GM19395 (cell line): ENCODE data around the gene PRPH.
A peak's percentile ranks its signal among the peaks of the same experiment; 100 is the strongest.
"Not testable (repeated sequence)": the region's sequence is repeated elsewhere in the genome, so short reads cannot be mapped to it uniquely, and the experiment has no call there.

Experiments
- ATAC-seq: cut with Tn5 transposase; IDR thresholded peaks from one replicate; pipeline ENCODE4 v1.9.1; 2021; ENCODE audit warnings: mild to moderate bottlenecking, moderate library complexity; ENCODE audit not compliant: unreplicated experiment

PRPH gene

DNA sequence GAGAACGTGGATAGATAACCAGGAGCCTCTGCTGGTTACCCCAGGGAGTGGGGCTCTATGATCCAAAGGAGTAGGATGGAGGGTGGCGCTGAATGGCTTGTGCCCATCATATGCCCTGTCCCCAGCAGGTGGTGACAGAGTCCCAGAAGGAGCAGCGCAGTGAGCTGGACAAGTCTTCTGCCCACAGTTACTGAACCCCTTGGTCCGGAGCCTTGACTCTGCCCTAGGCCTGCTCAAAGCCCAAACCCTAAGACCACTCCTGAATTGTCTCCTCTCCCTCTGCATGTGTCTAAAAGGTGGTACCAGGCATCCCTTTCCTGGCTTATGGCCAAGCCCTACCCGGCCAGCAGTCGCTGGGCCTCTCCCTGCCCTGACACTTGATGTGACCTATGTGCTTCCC is 3.2 kb downstream of the PRPH start:
- no peak for ATAC-seq

DNA sequence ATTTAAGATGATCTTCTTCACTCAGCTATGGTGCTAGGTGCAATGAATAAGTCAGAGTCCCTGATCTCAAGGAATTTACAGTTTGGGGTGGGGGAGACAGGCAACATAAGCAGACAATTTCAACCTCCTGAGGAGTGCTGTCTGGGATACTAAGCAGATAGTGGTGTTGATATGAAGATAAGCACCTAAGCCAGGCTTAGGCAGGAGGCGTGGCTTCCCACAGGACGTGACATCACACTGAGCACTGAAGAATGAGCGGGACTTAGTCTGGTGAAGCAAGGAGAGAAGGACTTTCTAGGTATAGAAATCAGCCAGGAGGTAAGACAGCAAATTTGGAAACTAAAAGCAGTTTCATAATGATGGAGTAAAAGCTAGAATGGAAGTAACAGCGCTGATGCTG is 6.8 kb downstream of the PRPH start:
- no peak for ATAC-seq

DNA sequence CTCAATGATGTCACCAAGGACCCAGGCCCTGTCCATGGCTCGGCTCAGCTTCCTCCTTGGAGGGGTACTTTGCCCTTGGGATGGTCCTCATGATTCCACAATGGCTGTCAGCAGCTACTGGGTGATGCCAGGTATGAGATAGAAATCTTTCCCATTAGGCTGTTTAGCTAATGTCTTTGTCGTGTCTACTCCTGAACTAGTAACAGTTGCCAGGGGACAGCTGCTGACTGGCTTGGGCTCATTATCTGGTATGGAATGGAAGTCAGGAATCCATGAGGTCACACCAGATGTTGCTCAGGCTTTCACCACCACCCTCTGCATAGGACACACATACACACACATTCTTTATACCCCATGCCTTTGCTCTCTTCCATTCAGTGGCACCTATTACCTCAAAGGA is 9.2 kb downstream of the PRPH start:
- no peak for ATAC-seq

DNA sequence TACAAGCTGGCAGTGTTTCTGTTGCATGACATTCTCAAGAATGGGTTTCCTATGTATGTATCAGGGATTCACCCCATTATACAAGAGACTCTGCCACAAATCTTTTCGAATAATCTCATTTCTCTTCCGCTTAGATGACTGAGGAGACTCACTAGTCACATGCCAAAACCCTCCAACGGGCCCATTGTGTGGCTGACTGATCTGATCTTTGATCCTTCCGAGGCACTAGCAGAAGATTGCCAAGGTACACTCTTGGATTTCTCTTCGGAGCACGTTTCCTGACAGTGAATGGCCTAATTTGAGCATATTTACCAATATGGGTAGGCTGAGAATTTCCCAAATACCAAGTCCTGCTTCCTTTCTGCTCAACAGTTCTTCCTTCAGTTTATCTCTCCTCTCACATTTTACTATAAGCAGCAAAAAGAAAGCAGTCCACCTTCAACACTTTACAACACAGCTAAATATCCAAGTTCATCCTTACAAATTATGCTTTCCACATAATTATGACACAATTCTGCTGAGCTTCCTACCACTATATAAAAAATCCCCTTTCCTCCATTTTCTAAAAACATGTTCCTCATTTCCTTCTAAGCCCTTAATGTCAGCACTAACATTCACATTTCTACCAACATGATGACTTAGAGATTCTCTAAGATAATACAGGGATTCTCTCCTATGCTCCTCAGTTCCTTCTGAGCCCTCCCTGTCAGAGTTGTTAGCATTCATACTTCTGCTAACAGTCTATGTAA is 11.0 kb downstream of the PRPH start:
- ATAC-seq = no peak

DNA sequence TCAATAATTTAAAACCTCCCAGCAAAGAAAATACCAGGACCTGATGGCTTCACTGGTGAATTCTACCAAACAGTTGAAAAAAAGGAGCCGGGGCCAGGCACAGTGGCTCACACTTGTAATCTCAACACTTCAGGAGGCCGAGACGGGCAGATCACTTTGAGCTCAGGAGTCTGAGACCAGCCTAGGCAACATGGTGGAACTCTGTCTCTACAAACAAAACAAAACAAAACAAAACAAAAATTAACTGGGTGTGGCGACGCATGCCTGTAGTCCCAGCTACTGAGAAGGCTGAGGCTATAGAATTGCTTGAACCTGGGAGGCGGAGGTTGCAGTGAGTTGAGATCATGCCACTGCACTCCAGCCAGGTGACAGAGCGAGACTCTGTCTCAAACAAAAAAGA is 14.4 kb downstream of the PRPH start:
- ATAC-seq = no peak

- ATAC-seq = not testable (repeated sequence)
Observed at GRCh38 chr12:49310451-49311000, 15.6 kb downstream of the PRPH start.

DNA sequence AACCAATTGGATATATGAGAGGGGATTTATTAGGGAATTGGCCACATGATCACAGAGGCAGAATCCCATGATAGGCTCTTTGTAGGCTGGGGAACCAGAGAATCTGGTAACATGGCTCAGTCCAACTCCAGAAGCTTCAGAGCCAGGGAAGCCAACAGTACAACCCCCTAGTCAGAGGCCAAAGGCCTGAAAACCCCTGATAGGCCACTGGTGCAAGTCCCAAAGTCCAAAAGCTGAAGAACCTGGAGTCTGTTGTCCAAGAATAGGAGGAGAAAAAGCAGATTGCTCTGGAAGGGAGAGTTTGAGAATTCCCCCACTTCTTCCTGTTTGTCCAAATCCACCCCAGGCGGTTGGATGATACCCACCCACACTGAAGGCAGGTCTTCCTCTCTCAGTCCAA is 19.9 kb downstream of the PRPH start:
- no peak for ATAC-seq

GRCh38 chr12:49317118-49317517 is 22.2 kb downstream of the PRPH start:
- not testable (repeated sequence) for ATAC-seq

- not testable (repeated sequence) for ATAC-seq
Observed at GRCh38 chr12:49320411-49321103, 25.6 kb downstream of the PRPH start.

- ATAC-seq = peak; percentile 2
Observed at GRCh38 chr12:49322367-49322707, 27.4 kb downstream of the PRPH start.

DNA sequence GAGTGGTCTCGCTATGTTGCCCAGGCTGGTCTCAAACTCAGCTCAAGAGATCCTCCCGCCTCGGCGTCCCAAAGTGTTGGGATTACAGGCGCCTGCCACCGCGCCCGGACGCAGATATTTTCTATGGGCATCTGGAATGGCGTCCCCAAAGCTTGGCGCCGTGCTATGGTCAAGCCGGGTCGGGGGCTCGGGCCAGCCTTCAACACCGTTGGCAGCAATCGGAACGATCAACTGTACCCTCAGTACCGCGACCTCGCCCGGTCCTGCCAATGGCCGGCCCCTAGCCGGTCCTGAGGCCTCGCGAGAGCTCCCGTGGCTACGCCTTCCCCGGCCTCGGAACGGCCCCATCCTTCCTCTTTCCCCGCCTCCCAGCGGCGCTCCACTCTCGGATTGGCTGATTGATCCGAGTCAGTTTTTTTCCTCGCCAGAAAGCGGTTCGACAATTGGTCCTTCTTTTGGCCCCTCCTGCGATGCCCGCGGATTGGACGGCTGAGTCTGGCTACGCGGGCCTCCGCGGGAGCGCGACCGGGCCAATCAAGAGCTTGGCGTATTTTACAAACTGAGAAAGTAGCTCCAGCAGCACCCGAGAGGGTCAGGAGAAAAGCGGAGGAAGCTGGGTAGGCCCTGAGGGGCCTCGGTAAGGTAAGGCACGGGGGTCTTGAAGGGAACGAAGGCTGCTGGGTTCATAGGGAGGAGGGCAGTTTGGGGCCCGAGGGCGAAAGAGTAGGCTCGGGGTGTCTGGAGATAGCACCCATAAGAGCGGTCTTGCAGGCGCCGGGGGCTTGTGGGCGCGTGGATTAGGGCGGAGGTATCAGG is 28.0 kb downstream of the PRPH start, which contains the start of gene TROAP:
Gene TROAP, plus strand, starts transcription at position 548 of the 816 bp plus-strand sequence. CDS start 354 bp downstream, outside the sequence.
- peak; percentile 96 for ATAC-seq

DNA sequence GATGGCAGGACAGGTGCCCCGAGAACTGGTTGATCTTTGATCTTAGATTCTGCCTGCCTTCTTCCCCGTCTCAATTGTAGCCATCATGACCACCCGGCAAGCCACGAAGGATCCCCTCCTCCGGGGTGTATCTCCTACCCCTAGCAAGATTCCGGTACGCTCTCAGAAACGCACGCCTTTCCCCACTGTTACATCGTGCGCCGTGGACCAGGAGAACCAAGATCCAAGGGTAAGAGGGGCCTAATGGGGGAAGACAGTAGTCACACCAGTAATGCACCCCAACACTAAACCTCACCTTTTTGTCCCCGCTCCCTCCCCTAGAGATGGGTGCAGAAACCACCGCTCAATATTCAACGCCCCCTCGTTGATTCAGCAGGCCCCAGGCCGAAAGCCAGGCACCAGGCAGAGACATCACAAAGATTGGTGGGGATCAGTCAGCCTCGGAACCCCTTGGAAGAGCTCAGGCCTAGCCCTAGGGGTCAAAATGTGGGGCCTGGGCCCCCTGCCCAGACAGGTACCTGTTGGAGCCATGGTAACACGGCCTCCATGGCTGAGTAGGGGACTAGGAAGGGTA is 28.7 kb downstream of the PRPH start:
- no peak for ATAC-seq

DNA sequence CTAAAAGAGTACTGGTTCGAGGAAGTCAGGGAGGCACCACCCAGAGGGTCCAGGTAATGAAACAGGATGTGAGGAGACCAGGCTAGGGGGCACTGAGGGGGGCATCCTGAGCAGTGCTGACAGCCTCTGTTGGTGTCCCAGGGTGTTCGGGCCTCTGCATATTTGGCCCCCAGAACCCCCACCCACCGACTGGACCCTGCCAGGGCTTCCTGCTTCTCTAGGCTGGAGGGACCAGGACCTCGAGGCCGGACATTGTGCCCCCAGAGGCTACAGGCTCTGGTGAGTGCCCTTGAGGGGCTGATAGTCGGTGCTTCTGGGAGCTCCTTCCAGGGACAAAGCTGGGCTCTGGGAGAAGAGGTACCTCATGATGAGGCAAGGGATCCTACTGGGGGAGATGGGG is 30.7 kb downstream of the PRPH start:
- ATAC-seq = no peak

DNA sequence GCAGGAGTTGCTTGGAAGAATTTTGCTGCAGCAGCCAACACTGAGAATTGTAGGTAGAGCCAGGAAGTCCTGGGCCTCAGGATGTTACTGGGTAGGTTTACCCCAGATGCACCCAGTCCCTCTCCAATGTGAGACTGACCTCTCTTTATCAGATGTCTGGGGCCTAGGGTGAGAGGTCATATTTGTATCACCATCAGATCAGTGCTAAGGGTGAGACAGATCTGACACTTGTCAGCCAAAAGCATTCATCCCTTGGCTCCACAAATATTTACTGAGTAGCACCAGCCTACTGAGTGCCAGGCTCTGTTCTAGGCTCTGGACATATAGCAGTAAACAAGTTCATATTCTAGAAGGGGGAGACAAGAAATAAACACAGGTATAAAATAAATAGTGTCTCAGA is 32.4 kb downstream of the PRPH start:
- no peak for ATAC-seq

DNA sequence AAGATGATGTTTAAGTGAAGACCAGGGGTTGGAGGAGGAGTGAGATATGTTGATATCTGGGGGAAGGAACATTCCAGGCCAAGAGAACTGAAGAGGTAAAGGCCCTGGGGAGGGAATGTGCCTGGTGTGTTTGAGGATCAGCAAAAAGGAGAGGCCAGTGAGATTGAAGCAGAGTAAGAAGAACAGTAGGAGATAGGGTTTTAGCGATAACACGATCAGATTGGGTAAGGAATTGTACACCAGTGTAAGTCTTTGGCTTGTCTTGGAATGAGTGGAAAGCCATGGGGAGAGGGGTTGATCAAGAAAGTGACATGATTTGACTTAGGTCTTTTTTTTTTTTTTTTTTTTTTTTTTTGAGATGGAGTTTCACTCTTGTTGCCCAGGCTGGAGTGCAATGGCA is 32.9 kb downstream of the PRPH start:
- no peak for ATAC-seq

DNA sequence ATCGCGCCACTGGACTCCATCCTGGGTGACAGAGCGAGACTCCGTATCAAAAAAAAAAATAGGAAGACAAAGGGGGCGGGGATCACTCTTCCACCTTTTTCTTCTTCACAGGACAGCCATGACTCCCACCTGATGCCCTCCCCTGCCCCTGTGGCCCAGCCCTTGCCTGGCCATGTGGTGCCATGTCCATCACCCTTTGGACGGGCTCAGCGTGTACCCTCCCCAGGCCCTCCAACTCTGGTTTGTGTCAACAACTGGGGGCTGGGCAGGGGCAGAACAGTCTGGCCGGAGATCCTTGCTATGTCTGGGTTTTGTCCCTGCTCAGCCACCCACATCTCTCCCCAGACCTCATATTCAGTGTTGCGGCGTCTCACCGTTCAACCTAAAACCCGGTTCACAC is 33.9 kb downstream of the PRPH start:
- no peak for ATAC-seq

GRCh38 chr12:49330032-49330619 is 35.2 kb downstream of the PRPH start:
- no peak for ATAC-seq

DNA sequence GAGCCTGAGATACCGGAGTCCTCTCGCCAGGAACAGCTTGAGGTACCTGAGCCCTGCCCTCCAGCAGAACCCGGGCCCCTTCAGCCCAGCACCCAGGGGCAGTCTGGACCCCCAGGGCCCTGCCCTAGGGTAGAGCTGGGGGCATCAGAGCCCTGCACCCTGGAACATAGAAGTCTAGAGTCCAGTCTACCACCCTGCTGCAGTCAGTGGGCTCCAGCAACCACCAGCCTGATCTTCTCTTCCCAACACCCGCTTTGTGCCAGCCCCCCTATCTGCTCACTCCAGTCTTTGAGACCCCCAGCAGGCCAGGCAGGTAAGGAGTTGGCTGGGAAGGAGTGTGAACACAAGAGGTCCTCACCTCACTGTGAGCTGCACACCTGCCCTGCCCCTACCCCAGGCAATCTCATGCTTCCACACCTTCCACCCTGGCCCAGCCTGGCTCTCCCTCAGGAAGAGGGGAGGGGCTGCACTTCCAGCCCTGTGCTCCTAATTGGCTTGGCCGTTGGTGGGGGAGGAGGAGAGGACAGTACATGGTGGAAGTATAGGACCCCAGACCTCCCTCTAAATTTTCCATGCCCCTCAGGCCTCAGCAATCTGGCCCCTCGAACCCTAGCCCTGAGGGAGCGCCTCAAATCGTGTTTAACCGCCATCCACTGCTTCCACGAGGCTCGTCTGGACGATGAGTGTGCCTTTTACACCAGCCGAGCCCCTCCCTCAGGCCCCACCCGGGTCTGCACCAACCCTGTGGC is 35.9 kb downstream of the PRPH start:
- ATAC-seq = no peak

- no peak for ATAC-seq
Observed at GRCh38 chr12:49331380-49332222, 36.7 kb downstream of the PRPH start.
